ENCODE data around the gene ALKBH6. TPM values are rescaled to one million over a fixed set of nuclear protein-coding genes. Genes with fewer than 3 reads are reported as not detected.

ALKBH6 gene
- total and polyA plus RNA-seq, 2 of the 13 experiments (the other 11 are each of a cell fraction or from before 2014, with no cell fraction given) = 13.7 to 18.1 TPM

DNA sequence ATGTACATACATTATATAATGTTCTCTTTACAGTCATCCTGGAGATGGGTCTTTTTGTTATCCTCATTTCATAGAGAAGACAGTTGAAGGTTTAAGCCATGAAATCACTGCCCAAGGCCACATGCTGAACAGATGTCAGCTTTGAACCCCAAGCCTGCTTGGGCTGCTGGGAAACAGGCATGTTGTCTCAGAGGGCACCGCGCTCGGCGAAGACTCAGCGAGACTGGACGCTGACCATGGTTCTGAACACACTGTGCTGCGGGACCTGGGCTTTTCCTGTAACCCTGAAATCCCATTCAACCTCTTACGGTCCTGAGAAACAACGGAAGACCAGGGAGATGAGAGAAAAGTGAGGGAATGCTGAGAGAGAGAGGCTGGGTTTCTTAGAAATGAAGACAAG, 50.5 kb downstream of the ALKBH6 start (continued):
- no peak for TF ChIP-seq IKZF1 (IDR thresholded peaks at IDR 0.05)
- no peak for TF ChIP-seq PAWR (CRISPR knock-in tag; IDR thresholded peaks at IDR 0.05; ENCODE audit: borderline replicate concordance)
- TF ChIP-seq ZSCAN20 (CRISPR knock-in tag; IDR thresholded peaks at IDR 0.05; ENCODE audit: borderline replicate concordance) = no peak
- peak; percentile 63; the same call in 1 of the 2 replicates for TF ChIP-seq KMT2B (CRISPR knock-in tag; IDR thresholded peaks at IDR 0.05)
- TF ChIP-seq HNF1A (IDR thresholded peaks at IDR 0.05; ENCODE audit: low read depth) = no peak
- no peak for TF ChIP-seq HNF1A (CRISPR knock-in tag; IDR thresholded peaks at IDR 0.05; ENCODE audit: borderline replicate concordance)
- TF ChIP-seq, protein P1, sequence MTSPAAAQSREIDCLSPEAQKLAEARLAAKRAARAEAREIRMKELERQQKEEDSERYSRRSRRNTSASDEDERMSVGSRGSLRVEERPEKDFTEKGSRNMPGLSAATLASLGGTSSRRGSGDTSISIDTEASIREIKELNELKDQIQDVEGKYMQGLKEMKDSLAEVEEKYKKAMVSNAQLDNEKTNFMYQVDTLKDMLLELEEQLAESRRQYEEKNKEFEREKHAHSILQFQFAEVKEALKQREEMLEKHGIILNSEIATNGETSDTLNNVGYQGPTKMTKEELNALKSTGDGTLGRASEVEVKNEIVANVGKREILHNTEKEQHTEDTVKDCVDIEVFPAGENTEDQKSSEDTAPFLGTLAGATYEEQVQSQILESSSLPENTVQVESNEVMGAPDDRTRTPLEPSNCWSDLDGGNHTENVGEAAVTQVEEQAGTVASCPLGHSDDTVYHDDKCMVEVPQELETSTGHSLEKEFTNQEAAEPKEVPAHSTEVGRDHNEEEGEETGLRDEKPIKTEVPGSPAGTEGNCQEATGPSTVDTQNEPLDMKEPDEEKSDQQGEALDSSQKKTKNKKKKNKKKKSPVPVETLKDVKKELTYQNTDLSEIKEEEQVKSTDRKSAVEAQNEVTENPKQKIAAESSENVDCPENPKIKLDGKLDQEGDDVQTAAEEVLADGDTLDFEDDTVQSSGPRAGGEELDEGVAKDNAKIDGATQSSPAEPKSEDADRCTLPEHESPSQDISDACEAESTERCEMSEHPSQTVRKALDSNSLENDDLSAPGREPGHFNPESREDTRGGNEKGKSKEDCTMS (CRISPR knock-in tag; conservative IDR thresholded peaks at IDR 0.05) = no peak
- no peak for TF ChIP-seq THYN1 (CRISPR knock-in tag; IDR thresholded peaks at IDR 0.05; ENCODE audit: borderline replicate concordance, low read depth)
- TF ChIP-seq, protein P2, sequence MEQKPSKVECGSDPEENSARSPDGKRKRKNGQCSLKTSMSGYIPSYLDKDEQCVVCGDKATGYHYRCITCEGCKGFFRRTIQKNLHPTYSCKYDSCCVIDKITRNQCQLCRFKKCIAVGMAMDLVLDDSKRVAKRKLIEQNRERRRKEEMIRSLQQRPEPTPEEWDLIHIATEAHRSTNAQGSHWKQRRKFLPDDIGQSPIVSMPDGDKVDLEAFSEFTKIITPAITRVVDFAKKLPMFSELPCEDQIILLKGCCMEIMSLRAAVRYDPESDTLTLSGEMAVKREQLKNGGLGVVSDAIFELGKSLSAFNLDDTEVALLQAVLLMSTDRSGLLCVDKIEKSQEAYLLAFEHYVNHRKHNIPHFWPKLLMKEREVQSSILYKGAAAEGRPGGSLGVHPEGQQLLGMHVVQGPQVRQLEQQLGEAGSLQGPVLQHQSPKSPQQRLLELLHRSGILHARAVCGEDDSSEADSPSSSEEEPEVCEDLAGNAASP (CRISPR knock-in tag; IDR thresholded peaks at IDR 0.05; ENCODE audit: borderline replicate concordance) = peak; percentile 74
- TF ChIP-seq, protein P3, sequence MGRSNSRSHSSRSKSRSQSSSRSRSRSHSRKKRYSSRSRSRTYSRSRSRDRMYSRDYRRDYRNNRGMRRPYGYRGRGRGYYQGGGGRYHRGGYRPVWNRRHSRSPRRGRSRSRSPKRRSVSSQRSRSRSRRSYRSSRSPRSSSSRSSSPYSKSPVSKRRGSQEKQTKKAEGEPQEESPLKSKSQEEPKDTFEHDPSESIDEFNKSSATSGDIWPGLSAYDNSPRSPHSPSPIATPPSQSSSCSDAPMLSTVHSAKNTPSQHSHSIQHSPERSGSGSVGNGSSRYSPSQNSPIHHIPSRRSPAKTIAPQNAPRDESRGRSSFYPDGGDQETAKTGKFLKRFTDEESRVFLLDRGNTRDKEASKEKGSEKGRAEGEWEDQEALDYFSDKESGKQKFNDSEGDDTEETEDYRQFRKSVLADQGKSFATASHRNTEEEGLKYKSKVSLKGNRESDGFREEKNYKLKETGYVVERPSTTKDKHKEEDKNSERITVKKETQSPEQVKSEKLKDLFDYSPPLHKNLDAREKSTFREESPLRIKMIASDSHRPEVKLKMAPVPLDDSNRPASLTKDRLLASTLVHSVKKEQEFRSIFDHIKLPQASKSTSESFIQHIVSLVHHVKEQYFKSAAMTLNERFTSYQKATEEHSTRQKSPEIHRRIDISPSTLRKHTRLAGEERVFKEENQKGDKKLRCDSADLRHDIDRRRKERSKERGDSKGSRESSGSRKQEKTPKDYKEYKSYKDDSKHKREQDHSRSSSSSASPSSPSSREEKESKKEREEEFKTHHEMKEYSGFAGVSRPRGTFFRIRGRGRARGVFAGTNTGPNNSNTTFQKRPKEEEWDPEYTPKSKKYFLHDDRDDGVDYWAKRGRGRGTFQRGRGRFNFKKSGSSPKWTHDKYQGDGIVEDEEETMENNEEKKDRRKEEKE (IDR thresholded peaks at IDR 0.05) = no peak
- TF ChIP-seq ZNF235 (CRISPR knock-in tag; IDR thresholded peaks at IDR 0.05; ENCODE audit: borderline replicate concordance) = peak; percentile 69; the same call in 1 of the 2 replicates
- 0 out of 2 replicates have a peak, but pooled peaks have one; percentile 36 for TF ChIP-seq ZNF879 (CRISPR knock-in tag; IDR thresholded peaks at IDR 0.05)
- peak; percentile 44; the same call in 1 of the 2 replicates for TF ChIP-seq ONECUT2 (CRISPR knock-in tag; IDR thresholded peaks at IDR 0.05)
- no peak for TF ChIP-seq HNRNPL (IDR thresholded peaks at IDR 0.05; ENCODE audit: low read depth, low read length)
- TF ChIP-seq ZNF883 (CRISPR knock-in tag; IDR thresholded peaks at IDR 0.05; ENCODE audit: not compliant biosample characterization) = no peak

Data from HepG2 (cell line).